ENCODE results near the gene SULF2. TPM values are rescaled to one million over a fixed set of nuclear protein-coding genes. Genes with fewer than 3 reads are reported as not detected.

SULF2 gene
- total RNA-seq, 1 donor from 2014 or later: 78.2 TPM

DNA sequence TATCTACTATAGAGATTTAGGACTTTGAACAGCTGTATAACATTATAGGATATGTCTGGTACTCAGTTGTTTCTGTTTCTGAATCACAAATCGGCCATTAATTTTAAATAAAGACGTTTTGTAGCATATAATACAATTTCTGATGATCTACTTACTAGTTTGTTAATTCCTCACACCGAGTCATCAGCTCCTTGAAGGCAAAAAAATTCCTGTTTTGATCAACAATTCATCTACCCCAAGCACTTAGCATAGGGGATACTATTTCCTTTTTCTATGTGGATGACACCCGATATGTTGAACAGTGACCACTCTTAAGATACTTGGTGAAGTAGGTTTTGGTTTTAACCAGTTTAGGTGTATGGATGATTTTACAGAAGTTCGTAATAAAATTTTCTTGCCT lies 176.3 kb downstream of the SULF2 start:
- no peak for DNase-seq (ENCODE audit: low read depth)
- TF ChIP-seq, protein P1, sequence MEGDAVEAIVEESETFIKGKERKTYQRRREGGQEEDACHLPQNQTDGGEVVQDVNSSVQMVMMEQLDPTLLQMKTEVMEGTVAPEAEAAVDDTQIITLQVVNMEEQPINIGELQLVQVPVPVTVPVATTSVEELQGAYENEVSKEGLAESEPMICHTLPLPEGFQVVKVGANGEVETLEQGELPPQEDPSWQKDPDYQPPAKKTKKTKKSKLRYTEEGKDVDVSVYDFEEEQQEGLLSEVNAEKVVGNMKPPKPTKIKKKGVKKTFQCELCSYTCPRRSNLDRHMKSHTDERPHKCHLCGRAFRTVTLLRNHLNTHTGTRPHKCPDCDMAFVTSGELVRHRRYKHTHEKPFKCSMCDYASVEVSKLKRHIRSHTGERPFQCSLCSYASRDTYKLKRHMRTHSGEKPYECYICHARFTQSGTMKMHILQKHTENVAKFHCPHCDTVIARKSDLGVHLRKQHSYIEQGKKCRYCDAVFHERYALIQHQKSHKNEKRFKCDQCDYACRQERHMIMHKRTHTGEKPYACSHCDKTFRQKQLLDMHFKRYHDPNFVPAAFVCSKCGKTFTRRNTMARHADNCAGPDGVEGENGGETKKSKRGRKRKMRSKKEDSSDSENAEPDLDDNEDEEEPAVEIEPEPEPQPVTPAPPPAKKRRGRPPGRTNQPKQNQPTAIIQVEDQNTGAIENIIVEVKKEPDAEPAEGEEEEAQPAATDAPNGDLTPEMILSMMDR (IDR thresholded peaks at IDR 0.05; ENCODE audit: insufficient read depth, low read length, poor library complexity, severe bottlenecking): no peak
- Histone ChIP-seq H3K4me3 (ENCODE audit: low read depth, low read length) (no peak overlapping the region), H3K27me3 (ENCODE audit: control insufficient read depth, insufficient read depth, low read length) (no peaks in the 10 kb centered on the region), H3K36me3 (ENCODE audit: control insufficient read depth, insufficient read depth, low read length) (no peaks in the 10 kb centered on the region)
